ENCODE results near the gene PDXP. TPM values are rescaled to one million over a fixed set of nuclear protein-coding genes. Genes with fewer than 3 reads are reported as not detected.

The PDXP gene
- total and polyA plus RNA-seq, 2 donors (not counting 3 experiments of a cell fraction or from before 2014, with no cell fraction given): 18.0 to 20.0 TPM

DNA sequence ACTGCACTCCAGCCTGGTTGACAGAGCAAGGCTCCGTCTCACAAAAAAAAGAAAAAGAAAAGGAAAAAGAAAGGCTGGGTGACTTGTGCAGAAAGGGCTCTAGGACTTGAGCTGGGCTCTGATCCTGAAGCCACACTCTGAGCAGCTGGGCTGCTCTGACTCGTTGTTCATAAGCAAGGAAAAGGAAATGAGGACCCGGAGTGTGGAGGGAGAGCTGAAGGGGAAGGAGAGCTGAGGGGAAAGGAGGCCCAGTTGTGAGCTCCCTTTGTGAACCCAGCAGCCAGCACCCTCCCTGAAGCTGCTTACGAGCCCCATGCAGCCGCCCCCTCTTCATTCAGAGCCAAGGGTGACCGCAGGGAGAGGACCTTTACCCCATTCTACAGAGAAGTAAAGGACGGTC is 31.4 kb upstream of the PDXP start:
- H2AFZ ChIP-seq (ENCODE audit: low read depth, low read length): no peak overlapping the region
- no peak overlapping the region for H3K4me3 ChIP-seq (replicated peaks in 1 of 3; ENCODE audit: insufficient read depth in 1 of 3, low read depth in 1 of 3, low read length in 3 of 3)
- H3K9ac ChIP-seq (replicated peaks; ENCODE audit: extremely low read depth, insufficient read depth, low read length): no peak overlapping the region
- BruUV-seq (replicated peaks): no TSS peak
- FAIRE-seq: no peak
- ChIA-PET POLR2A (no interaction called here), CTCF (interaction anchor here (1.0 to 3.3 kb wide), 3 partner anchors 9 to 16 kb away, joined by 3 to 28 read pairs (median 5); no protein-coding TSS in a partner anchor)
- H3K9me1 ChIP-seq (replicated peaks; ENCODE audit: control insufficient read depth, extremely low read depth, insufficient read depth, low read length): no peaks in the 10 kb centered on the region
- dilution Hi-C loops (cut with MboI; ENCODE audit: extremely low pct_ligation_motif_present, low sequenced_read_pairs) (no loop called here), intact Hi-C loops (cut with micrococcal nuclease) (no loop called here)
- TF ChIP-seq JUN (IDR thresholded peaks at IDR 0.05; ENCODE audit: borderline replicate concordance, insufficient read depth, insufficient read length, low read depth) (no peak), FOS (IDR thresholded peaks at IDR 0.05; ENCODE audit: borderline replicate concordance, insufficient read depth, low read length) (no peak), POLR2AphosphoS5 (IDR thresholded peaks at IDR 0.05; ENCODE audit: insufficient read depth, low read depth, low read length) (no peak), POLR2A (IDR thresholded peaks at IDR 0.05; ENCODE audit: low read depth, low read length) (no peak), GATA2 (IDR thresholded peaks at IDR 0.05; ENCODE audit: insufficient read depth, insufficient read length, low read depth, low read length) (no peak), MYC (IDR thresholded peaks at IDR 0.05; ENCODE audit: low read depth, low read length) (no peak), EZH2 (IDR thresholded peaks at IDR 0.05; ENCODE audit: borderline replicate concordance, low read depth, low read length, severe bottlenecking) (no peak), CTCF (IDR thresholded peaks at IDR 0.05; ENCODE audit: extremely low read depth in 1 of 2, insufficient read depth in 1 of 2, low read depth in 1 of 2, low read length in 2 of 2) (no peak)
- TF ChIP-seq, protein P1, sequence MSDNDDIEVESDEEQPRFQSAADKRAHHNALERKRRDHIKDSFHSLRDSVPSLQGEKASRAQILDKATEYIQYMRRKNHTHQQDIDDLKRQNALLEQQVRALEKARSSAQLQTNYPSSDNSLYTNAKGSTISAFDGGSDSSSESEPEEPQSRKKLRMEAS (IDR thresholded peaks at IDR 0.05; ENCODE audit: insufficient read depth, insufficient read length): no peak
- no peaks in the 10 kb centered on the region for H4K20me1 ChIP-seq (replicated peaks; ENCODE audit: control insufficient read depth, extremely low read depth, insufficient read depth, low read length)
- H3K9me3 ChIP-seq (replicated peaks; ENCODE audit: control insufficient read depth, insufficient read depth, low read length): no peaks in the 10 kb centered on the region
- peaks cover 7% of the 10 kb centered on the region for H3K4me1 ChIP-seq (ENCODE audit: control insufficient read depth, extremely low read depth, insufficient read depth, low read length)
- H3K36me3 ChIP-seq (ENCODE audit: control insufficient read depth in 2 of 2, extremely low read depth in 1 of 2, insufficient read depth in 2 of 2, low read length in 2 of 2): peaks cover 0 to 5% of the 10 kb centered on the region in 2 experiments
- no peaks in the 10 kb centered on the region for H3K27me3 ChIP-seq (ENCODE audit: control insufficient read depth in 2 of 2, insufficient read depth in 2 of 2, low read length in 2 of 2)
- H3K79me2 ChIP-seq (ENCODE audit: control insufficient read depth, insufficient read depth, low read length): no peaks in the 10 kb centered on the region
- no peak overlapping the region for H3K27ac ChIP-seq (ENCODE audit: insufficient read depth, low read depth, low read length)
- DNase-seq (ENCODE audit: low read depth, low spot score): no peak
- H3K4me2 ChIP-seq (ENCODE audit: insufficient read depth, low read length): no peak overlapping the region

Measured in endothelial cell of umbilical vein (primary cell).